ENCODE data around the gene BICDL1. TPM values are rescaled to one million over a fixed set of nuclear protein-coding genes. Genes with fewer than 3 reads are reported as not detected.

Gene BICDL1
- total and polyA plus RNA-seq, 10 of the 15 experiments (the other 5 are each of a cell fraction or from before 2014, with no cell fraction given) = 0.72 to 12.3 (median 4.2) TPM

- ChIA-PET RAD21 (ENCODE audit: unreplicated experiment) (no interaction called here), POLR2A (no interaction called here), CTCF (interaction anchor here (1.1 kb wide), 1 partner anchor 36 kb away, joined by 5 read pairs; no protein-coding TSS in a partner anchor), SMC1A (ENCODE audit: uncharacterized antibody, unreplicated experiment) (no interaction called here)
- peaks cover 0 to 2% of the 10 kb centered on the region in 2 experiments; a peak in 2 of 4 replicates for H3K36me3 ChIP-seq (ENCODE audit: control insufficient read depth in 2 of 2, insufficient read depth in 2 of 2, low read length in 1 of 2)
- intact Hi-C loops (cut with micrococcal nuclease; ENCODE audit: unreplicated experiment) (no loop called here), in situ Hi-C loops (cut with MboI) (no loop called here)
- no peak for FAIRE-seq
- no peak for DNase-seq (ENCODE audit: low read depth, low spot score)
- no peak overlapping the region for H3K4me2 ChIP-seq (ENCODE audit: control insufficient read depth, insufficient read depth)
- H3K9ac ChIP-seq (ENCODE audit: control insufficient read depth, insufficient read depth, low read length) = no peak overlapping the region
- TF ChIP-seq ATF2 (IDR thresholded peaks at IDR 0.05; ENCODE audit: low read length) (no peak), CHD1 (IDR thresholded peaks at IDR 0.05; ENCODE audit: low read depth, low read length) (no peak), TCF7 (IDR thresholded peaks at IDR 0.05; ENCODE audit: borderline replicate concordance) (no peak), ZNF207 (IDR thresholded peaks at IDR 0.05; ENCODE audit: borderline replicate concordance) (no peak), MYC (IDR thresholded peaks at IDR 0.05; ENCODE audit: insufficient read depth, insufficient read length, insufficient replicate concordance, low read length, severe bottlenecking) (no peak), RUNX3 (IDR thresholded peaks at IDR 0.05; ENCODE audit: low read length) (no peak), PAX8 (IDR thresholded peaks at IDR 0.05) (no peak)
- H3K79me2 ChIP-seq (ENCODE audit: control insufficient read depth, insufficient read depth, low read length) = no peaks in the 10 kb centered on the region
- no TSS peak for BruUV-seq (replicated peaks)
- H4K20me1 ChIP-seq (ENCODE audit: control insufficient read depth, insufficient read depth) = no peaks in the 10 kb centered on the region
- WGBS (ENCODE audit: insufficient coverage, insufficient replicate concordance, low lambda C conversion rate, missing lambda C conversion rate) = 87% methylated on average over 6 of the region's 6 CpGs
- H3K4me3 ChIP-seq = no peak overlapping the region
- H3K4me1 ChIP-seq (ENCODE audit: control insufficient read depth, insufficient read depth, low read length) = no peaks in the 10 kb centered on the region
- H3K9me3 ChIP-seq (replicated peaks; ENCODE audit: control insufficient read depth, insufficient read depth, low read length) = no peaks in the 10 kb centered on the region
- no peaks in the 10 kb centered on the region for H3K27me3 ChIP-seq (replicated peaks in 1 of 2; ENCODE audit: control insufficient read depth in 2 of 2, insufficient read depth in 2 of 2, low read length in 1 of 2)
- no peak overlapping the region for H3K27ac ChIP-seq (ENCODE audit: control insufficient read depth, insufficient read depth)
- H2AFZ ChIP-seq (ENCODE audit: control insufficient read depth, low read depth, low read length) = no peak overlapping the region
- ATAC-seq = no peak
Observed at GRCh38 chr12:120071493-120072020, 82.5 kb downstream of the BICDL1 start.
